GM23338 (cell line): ENCODE data around the gene EGFL7.
A peak's percentile ranks its signal among the peaks of the same experiment; 100 is the strongest.

Source experiments
- EZH2 ChIP-seq: fragments of 200-600 bp; sonication (generic); IDR thresholded peaks from one replicate; pipeline ENCODE4 v1.8.0; 2017; ENCODE audit warnings: antibody characterized with exemption, mild to moderate bottlenecking, low read depth; ENCODE audit not compliant: unreplicated experiment
- POLR2AphosphoS5 ChIP-seq: IDR thresholded peaks from 2 replicates; pipeline ENCODE4 v1.6.1; 2016; ENCODE audit warnings: antibody characterized with exemption, low read depth
- TF ChIP-seq, protein P1 (sequence below), 2 experiments: fragments of 200-600 bp in 1 of 2; sonication (generic) in 1 of 2; conservative IDR thresholded peaks; 2 replicates each; pipeline versions ENCODE4 v1.5.1 to v1.6.1; 2016 to 2017; ENCODE audit warnings: antibody characterized with exemption in 2 of 2, low read depth in 2 of 2, mild to moderate bottlenecking in 2 of 2, moderate library complexity in 1 of 2
- TF ChIP-seq, protein P2 (sequence below): IDR thresholded peaks from one replicate; pipeline ENCODE4 v1.6.1; 2018; ENCODE audit warnings: antibody characterized with exemption; ENCODE audit not compliant: unreplicated experiment

DNA sequence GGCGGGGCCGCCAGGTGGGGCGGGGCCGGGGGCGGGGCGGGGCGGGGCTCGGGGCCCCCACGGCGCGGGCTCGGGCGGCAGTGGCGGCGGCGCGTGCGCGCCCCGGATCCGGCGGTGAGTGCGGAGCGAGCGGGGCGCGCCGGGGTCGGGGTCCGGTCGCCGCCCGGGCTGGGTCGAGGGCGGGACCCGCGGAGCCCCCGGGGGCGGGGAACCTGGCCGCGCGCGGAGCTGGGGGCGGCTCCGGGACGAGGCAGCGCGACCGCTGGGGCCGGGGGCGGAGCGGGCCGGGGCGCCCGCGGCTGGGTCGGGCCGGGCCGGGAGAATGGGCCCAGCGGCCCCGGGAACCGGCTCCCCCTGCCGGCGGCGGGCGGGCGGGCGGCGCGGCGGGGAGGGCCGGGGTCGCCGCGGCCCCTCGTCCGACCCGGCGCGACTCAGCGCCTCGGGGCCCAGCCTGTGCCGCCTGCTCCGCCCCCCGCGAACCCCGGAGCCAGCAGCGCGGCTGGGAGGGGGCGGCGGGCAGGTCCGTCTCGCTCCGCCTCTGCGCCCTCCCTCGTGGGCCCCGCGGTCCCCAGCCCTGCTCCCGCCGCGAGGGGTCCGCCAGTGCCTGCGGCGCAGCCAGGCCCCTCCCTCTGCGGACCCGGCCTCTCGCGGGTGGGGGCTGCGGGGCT, 3.1 kb downstream of the EGFL7 start:
- TF ChIP-seq EZH2 (no peak), POLR2AphosphoS5 (no peak)
- TF ChIP-seq, protein P1, sequence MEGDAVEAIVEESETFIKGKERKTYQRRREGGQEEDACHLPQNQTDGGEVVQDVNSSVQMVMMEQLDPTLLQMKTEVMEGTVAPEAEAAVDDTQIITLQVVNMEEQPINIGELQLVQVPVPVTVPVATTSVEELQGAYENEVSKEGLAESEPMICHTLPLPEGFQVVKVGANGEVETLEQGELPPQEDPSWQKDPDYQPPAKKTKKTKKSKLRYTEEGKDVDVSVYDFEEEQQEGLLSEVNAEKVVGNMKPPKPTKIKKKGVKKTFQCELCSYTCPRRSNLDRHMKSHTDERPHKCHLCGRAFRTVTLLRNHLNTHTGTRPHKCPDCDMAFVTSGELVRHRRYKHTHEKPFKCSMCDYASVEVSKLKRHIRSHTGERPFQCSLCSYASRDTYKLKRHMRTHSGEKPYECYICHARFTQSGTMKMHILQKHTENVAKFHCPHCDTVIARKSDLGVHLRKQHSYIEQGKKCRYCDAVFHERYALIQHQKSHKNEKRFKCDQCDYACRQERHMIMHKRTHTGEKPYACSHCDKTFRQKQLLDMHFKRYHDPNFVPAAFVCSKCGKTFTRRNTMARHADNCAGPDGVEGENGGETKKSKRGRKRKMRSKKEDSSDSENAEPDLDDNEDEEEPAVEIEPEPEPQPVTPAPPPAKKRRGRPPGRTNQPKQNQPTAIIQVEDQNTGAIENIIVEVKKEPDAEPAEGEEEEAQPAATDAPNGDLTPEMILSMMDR (conservative IDR thresholded peaks at IDR 0.05; ENCODE audit: low read depth in 2 of 2): peak in 1 of 2 experiments; percentile 24; a peak in 2 of 4 replicates
- TF ChIP-seq, protein P2, sequence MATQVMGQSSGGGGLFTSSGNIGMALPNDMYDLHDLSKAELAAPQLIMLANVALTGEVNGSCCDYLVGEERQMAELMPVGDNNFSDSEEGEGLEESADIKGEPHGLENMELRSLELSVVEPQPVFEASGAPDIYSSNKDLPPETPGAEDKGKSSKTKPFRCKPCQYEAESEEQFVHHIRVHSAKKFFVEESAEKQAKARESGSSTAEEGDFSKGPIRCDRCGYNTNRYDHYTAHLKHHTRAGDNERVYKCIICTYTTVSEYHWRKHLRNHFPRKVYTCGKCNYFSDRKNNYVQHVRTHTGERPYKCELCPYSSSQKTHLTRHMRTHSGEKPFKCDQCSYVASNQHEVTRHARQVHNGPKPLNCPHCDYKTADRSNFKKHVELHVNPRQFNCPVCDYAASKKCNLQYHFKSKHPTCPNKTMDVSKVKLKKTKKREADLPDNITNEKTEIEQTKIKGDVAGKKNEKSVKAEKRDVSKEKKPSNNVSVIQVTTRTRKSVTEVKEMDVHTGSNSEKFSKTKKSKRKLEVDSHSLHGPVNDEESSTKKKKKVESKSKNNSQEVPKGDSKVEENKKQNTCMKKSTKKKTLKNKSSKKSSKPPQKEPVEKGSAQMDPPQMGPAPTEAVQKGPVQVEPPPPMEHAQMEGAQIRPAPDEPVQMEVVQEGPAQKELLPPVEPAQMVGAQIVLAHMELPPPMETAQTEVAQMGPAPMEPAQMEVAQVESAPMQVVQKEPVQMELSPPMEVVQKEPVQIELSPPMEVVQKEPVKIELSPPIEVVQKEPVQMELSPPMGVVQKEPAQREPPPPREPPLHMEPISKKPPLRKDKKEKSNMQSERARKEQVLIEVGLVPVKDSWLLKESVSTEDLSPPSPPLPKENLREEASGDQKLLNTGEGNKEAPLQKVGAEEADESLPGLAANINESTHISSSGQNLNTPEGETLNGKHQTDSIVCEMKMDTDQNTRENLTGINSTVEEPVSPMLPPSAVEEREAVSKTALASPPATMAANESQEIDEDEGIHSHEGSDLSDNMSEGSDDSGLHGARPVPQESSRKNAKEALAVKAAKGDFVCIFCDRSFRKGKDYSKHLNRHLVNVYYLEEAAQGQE: no peak
